Measurements from ENCODE around the gene ACTN3. TPM values are rescaled to one million over a fixed set of nuclear protein-coding genes. Genes with fewer than 3 reads are reported as not detected.

Gene ACTN3
- polyA plus RNA-seq, 1 donor from 2014 or later: not detected

DNA sequence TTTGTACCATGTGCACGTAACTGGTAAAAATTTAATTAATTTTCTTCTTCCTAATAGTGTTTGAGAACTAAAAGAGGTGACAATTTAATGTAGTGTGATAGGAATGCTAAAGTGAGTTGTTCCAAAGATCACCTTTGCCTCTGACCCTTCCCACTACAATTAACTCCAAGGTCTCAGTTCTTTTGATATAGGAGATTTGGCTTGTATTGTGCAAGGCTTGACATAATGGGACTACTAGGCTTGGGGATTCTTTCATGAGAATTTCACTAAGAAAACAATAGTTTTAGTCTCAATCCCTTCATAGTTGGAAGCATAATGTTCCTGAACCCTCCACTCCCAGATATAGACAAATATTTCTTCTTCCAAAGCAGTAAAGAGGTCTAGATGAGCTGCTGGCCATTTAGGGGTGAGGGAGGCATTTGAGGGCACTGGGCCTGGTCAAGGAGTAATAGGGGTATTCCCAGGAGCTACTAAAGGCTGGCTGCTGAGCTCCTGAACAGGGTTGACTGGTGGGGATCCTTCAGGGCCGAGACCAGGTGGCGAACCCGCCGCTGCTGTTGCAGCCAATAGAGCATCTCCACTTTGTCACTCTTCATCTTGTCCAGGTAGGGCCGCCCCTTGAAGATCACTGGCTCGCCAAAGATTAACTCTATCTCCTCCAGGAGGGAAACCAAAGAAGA, 43.4 kb downstream of the ACTN3 start:
- no peaks in the 10 kb centered on the region for H3F3A ChIP-seq (ENCODE audit: insufficient read depth, low read length, poor library complexity, severe bottlenecking)
- H3K27me3 ChIP-seq (ENCODE audit: insufficient read depth, low read depth, low read length): no peaks in the 10 kb centered on the region
- H4K20me1 ChIP-seq (ENCODE audit: insufficient read depth): no peaks in the 10 kb centered on the region
- no peak overlapping the region for H3K27ac ChIP-seq (ENCODE audit: low read length)
- H3K9ac ChIP-seq (ENCODE audit: low read length): no peak overlapping the region
- H3K4me2 ChIP-seq (ENCODE audit: low read length): no peak overlapping the region
- H3K36me3 ChIP-seq (ENCODE audit: insufficient read depth, low read length): no peaks in the 10 kb centered on the region
- no peaks in the 10 kb centered on the region for H3K79me2 ChIP-seq (replicated peaks; ENCODE audit: insufficient read depth, low read length)
- no peak for TF ChIP-seq TAF1 (IDR thresholded peaks at IDR 0.05; ENCODE audit: low read depth)
- TF ChIP-seq MXI1 (conservative IDR thresholded peaks at IDR 0.05; ENCODE audit: poor library complexity, severe bottlenecking): no peak
- TF ChIP-seq EP300 (conservative IDR thresholded peaks at IDR 0.05; ENCODE audit: poor library complexity, severe bottlenecking): no peak
- TF ChIP-seq SMC3 (conservative IDR thresholded peaks at IDR 0.05; ENCODE audit: poor library complexity): no peak
- TF ChIP-seq, protein P1, sequence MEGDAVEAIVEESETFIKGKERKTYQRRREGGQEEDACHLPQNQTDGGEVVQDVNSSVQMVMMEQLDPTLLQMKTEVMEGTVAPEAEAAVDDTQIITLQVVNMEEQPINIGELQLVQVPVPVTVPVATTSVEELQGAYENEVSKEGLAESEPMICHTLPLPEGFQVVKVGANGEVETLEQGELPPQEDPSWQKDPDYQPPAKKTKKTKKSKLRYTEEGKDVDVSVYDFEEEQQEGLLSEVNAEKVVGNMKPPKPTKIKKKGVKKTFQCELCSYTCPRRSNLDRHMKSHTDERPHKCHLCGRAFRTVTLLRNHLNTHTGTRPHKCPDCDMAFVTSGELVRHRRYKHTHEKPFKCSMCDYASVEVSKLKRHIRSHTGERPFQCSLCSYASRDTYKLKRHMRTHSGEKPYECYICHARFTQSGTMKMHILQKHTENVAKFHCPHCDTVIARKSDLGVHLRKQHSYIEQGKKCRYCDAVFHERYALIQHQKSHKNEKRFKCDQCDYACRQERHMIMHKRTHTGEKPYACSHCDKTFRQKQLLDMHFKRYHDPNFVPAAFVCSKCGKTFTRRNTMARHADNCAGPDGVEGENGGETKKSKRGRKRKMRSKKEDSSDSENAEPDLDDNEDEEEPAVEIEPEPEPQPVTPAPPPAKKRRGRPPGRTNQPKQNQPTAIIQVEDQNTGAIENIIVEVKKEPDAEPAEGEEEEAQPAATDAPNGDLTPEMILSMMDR (IDR thresholded peaks at IDR 0.05; ENCODE audit: poor library complexity, severe bottlenecking): no peak
- no peak for TF ChIP-seq REST (IDR thresholded peaks at IDR 0.05; ENCODE audit: borderline replicate concordance)
- no peak for TF ChIP-seq EZH2 (IDR thresholded peaks at IDR 0.05; ENCODE audit: borderline replicate concordance, insufficient read depth, low read length, poor library complexity, severe bottlenecking)
- TF ChIP-seq RAD21 (conservative IDR thresholded peaks at IDR 0.05): no peak
- TF ChIP-seq POLR2AphosphoS5 (IDR thresholded peaks at IDR 0.05): no peak
- no peak overlapping the region for H2AFZ ChIP-seq (ENCODE audit: low read depth, low read length)
- no peaks in the 10 kb centered on the region for H3K9me2 ChIP-seq (ENCODE audit: insufficient read depth, low read length)
- H3K9me3 ChIP-seq (ENCODE audit: low read length): peaks cover 18% of the 10 kb centered on the region
- no peak overlapping the region for H3K4me3 ChIP-seq (ENCODE audit: low read length)

GRCh38 chr11:66591175-66591574, 44.5 kb downstream of the ACTN3 start:
- TF ChIP-seq TAF1 (IDR thresholded peaks at IDR 0.05; ENCODE audit: low read depth) (no peak), MXI1 (conservative IDR thresholded peaks at IDR 0.05; ENCODE audit: poor library complexity, severe bottlenecking) (no peak), POLR2AphosphoS5 (IDR thresholded peaks at IDR 0.05) (no peak), SMC3 (conservative IDR thresholded peaks at IDR 0.05; ENCODE audit: poor library complexity) (no peak), EP300 (conservative IDR thresholded peaks at IDR 0.05; ENCODE audit: poor library complexity, severe bottlenecking) (no peak), EZH2 (IDR thresholded peaks at IDR 0.05; ENCODE audit: borderline replicate concordance, insufficient read depth, low read length, poor library complexity, severe bottlenecking) (no peak), RAD21 (conservative IDR thresholded peaks at IDR 0.05) (no peak), REST (IDR thresholded peaks at IDR 0.05; ENCODE audit: borderline replicate concordance) (no peak)
- TF ChIP-seq, protein P1 (IDR thresholded peaks at IDR 0.05; ENCODE audit: poor library complexity, severe bottlenecking): no peak
- no peak overlapping the region for H3K4me3 ChIP-seq (ENCODE audit: low read length)
- H3K9me2 ChIP-seq (ENCODE audit: insufficient read depth, low read length): no peaks in the 10 kb centered on the region
- H3K9ac ChIP-seq (ENCODE audit: low read length): no peak overlapping the region
- H3K27ac ChIP-seq (ENCODE audit: low read length): no peak overlapping the region
- no peaks in the 10 kb centered on the region for H3K36me3 ChIP-seq (ENCODE audit: insufficient read depth, low read length)
- H3K27me3 ChIP-seq (ENCODE audit: insufficient read depth, low read depth, low read length): no peaks in the 10 kb centered on the region
- H3F3A ChIP-seq (ENCODE audit: insufficient read depth, low read length, poor library complexity, severe bottlenecking): no peaks in the 10 kb centered on the region
- no peaks in the 10 kb centered on the region for H4K20me1 ChIP-seq (ENCODE audit: insufficient read depth)
- H3K79me2 ChIP-seq (replicated peaks; ENCODE audit: insufficient read depth, low read length): no peaks in the 10 kb centered on the region
- peaks cover 18% of the 10 kb centered on the region for H3K9me3 ChIP-seq (ENCODE audit: low read length)
- H3K4me2 ChIP-seq (ENCODE audit: low read length): no peak overlapping the region
- no peak overlapping the region for H2AFZ ChIP-seq (ENCODE audit: low read depth, low read length)

Measured in neural cell (in vitro differentiated cells).